ENCODE data around the gene KRT80. TPM values are rescaled to one million over a fixed set of nuclear protein-coding genes. Genes with fewer than 3 reads are reported as not detected.

The KRT80 gene
- total RNA-seq, 1 experiment from 2014 or later = 8.8 TPM

DNA sequence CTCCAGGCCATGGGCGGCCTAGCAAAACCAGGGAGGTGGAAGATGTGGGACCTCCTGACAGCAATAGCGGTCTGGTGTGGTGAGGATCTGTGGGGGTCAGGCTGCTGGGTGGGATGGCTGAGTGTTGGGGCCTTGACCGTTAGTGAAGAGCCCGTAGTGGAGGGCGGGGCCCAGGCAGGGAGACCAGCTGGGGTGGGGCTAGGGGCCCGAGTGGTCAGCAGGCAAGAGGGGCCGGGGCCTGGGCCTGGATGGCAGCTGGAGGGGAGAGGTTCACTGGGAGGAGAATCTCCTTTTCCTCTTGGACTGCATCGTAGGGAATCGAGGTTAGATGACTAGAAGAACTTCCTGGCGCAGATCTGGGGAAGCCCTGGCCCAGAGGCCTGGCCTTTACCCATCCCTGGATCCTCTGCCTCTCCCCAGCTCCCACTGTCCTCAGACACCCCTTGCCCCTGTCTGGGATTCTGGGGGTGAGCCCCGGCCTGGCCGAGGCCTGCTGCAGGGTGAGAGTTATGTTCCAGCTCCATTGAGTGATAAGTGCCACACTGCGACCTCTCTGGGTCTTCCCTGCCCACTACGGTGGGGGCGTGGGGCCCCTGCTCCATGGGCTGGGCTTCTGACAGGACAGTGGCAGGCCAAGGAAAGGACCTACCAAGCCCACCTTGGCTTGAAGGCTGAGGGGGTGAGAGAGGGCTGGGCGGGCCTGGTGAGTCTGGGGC, 47.1 kb downstream of the KRT80 start:
- intact Hi-C loops (cut with micrococcal nuclease) = loop anchor here (5.0 kb wide), 2 partner anchors 253 to 728 kb away; no protein-coding TSS in a partner anchor
- Histone ChIP-seq H3K79me2 (ENCODE audit: insufficient read depth, low read length) (peaks cover 15% of the 10 kb centered on the region; the same call in 1 of the 2 replicates), H4K20me1 (ENCODE audit: insufficient read depth) (no peaks in the 10 kb centered on the region), H3K27ac (ENCODE audit: low read depth, low read length) (peak overlapping the region; percentile 100), H3K9ac (ENCODE audit: low read length) (peak overlapping the region; percentile 91), H3K9me2 (ENCODE audit: insufficient read depth) (no peaks in the 10 kb centered on the region), H2AFZ (ENCODE audit: low read depth, low read length, poor library complexity, severe bottlenecking) (no peak overlapping the region), H3K27me3 (ENCODE audit: insufficient read depth, low read length) (no peaks in the 10 kb centered on the region), H3K4me1 (ENCODE audit: control insufficient read depth in 1 of 2, insufficient read depth in 2 of 2, low read length in 2 of 2) (peaks cover 64 to 86% of the 10 kb centered on the region in 2 experiments), H3K4me2 (ENCODE audit: low read length) (peak overlapping the region; percentile 87), H3K36me3 (ENCODE audit: control insufficient read depth in 1 of 2, insufficient read depth in 2 of 2, low read length in 2 of 2) (no peaks in the 10 kb centered on the region), H3K9me3 (ENCODE audit: control insufficient read depth in 1 of 2, insufficient read depth in 1 of 2, low read depth in 1 of 2, low read length in 2 of 2) (no peaks in the 10 kb centered on the region), H3K4me3 (replicated peaks in 1 of 2; ENCODE audit: low read depth in 1 of 2, low read length in 2 of 2) (no peak overlapping the region)
- ChIA-PET RAD21 (ENCODE audit: low non-redundant PET in 1 of 2, low total read pairs in 2 of 2, uncharacterized antibody in 2 of 2, unreplicated experiment in 2 of 2) (interaction anchor here in 1 of 2 experiments (1.8 kb wide), 1 partner anchor 726 kb away, joined by 6 read pairs; no protein-coding TSS in a partner anchor), CTCF (interaction anchor here (0.6 to 7.0 kb wide), 17 partner anchors 18 to 903 kb away, joined by 3 to 140 read pairs (median 5); no protein-coding TSS in a partner anchor), POLR2A (interaction anchor here (1.0 to 3.1 kb wide), 10 partner anchors 48 to 735 kb away, joined by 3 to 7 read pairs (median 3); no protein-coding TSS in a partner anchor)
- ATAC-seq (no peak), DNase-seq (ENCODE audit: low read depth, low spot score) (no peak)
- no TSS peak for BruUV-seq (replicated peaks)
- TF ChIP-seq FOSL1 (IDR thresholded peaks at IDR 0.05; ENCODE audit: low read depth) (no peak), ELF1 (IDR thresholded peaks at IDR 0.05; ENCODE audit: borderline replicate concordance, low read depth) (no peak), ZFX (IDR thresholded peaks at IDR 0.05) (peak; percentile 55), EZH2 (IDR thresholded peaks at IDR 0.05) (no peak), JUND (IDR thresholded peaks at IDR 0.05) (no peak), CEBPB (IDR thresholded peaks at IDR 0.05; ENCODE audit: low read depth) (no peak), EGR1 (IDR thresholded peaks at IDR 0.05; ENCODE audit: low read depth) (no peak), RAD21 (IDR thresholded peaks at IDR 0.05; ENCODE audit: low read depth) (no peak), EZH2phosphoT487 (IDR thresholded peaks at IDR 0.05; ENCODE audit: borderline replicate concordance) (no peak), POLR2A (IDR thresholded peaks at IDR 0.05; ENCODE audit: borderline replicate concordance, extremely low read depth, insufficient read depth, insufficient read length) (no peak), SRF (IDR thresholded peaks at IDR 0.05; ENCODE audit: low read depth) (no peak), POLR2AphosphoS5 (IDR thresholded peaks at IDR 0.05; ENCODE audit: low read depth, low read length) (peak; percentile 17; the same call in 1 of the 2 replicates)
- TF ChIP-seq, protein P1, sequence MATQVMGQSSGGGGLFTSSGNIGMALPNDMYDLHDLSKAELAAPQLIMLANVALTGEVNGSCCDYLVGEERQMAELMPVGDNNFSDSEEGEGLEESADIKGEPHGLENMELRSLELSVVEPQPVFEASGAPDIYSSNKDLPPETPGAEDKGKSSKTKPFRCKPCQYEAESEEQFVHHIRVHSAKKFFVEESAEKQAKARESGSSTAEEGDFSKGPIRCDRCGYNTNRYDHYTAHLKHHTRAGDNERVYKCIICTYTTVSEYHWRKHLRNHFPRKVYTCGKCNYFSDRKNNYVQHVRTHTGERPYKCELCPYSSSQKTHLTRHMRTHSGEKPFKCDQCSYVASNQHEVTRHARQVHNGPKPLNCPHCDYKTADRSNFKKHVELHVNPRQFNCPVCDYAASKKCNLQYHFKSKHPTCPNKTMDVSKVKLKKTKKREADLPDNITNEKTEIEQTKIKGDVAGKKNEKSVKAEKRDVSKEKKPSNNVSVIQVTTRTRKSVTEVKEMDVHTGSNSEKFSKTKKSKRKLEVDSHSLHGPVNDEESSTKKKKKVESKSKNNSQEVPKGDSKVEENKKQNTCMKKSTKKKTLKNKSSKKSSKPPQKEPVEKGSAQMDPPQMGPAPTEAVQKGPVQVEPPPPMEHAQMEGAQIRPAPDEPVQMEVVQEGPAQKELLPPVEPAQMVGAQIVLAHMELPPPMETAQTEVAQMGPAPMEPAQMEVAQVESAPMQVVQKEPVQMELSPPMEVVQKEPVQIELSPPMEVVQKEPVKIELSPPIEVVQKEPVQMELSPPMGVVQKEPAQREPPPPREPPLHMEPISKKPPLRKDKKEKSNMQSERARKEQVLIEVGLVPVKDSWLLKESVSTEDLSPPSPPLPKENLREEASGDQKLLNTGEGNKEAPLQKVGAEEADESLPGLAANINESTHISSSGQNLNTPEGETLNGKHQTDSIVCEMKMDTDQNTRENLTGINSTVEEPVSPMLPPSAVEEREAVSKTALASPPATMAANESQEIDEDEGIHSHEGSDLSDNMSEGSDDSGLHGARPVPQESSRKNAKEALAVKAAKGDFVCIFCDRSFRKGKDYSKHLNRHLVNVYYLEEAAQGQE (IDR thresholded peaks at IDR 0.05; ENCODE audit: low read depth) = no peak
- TF ChIP-seq, protein P2, sequence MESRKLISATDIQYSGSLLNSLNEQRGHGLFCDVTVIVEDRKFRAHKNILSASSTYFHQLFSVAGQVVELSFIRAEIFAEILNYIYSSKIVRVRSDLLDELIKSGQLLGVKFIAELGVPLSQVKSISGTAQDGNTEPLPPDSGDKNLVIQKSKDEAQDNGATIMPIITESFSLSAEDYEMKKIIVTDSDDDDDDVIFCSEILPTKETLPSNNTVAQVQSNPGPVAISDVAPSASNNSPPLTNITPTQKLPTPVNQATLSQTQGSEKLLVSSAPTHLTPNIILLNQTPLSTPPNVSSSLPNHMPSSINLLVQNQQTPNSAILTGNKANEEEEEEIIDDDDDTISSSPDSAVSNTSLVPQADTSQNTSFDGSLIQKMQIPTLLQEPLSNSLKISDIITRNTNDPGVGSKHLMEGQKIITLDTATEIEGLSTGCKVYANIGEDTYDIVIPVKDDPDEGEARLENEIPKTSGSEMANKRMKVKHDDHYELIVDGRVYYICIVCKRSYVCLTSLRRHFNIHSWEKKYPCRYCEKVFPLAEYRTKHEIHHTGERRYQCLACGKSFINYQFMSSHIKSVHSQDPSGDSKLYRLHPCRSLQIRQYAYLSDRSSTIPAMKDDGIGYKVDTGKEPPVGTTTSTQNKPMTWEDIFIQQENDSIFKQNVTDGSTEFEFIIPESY (IDR thresholded peaks at IDR 0.05; ENCODE audit: extremely low read depth, insufficient replicate concordance, low read length) = no peak
- TF ChIP-seq, protein P3, sequence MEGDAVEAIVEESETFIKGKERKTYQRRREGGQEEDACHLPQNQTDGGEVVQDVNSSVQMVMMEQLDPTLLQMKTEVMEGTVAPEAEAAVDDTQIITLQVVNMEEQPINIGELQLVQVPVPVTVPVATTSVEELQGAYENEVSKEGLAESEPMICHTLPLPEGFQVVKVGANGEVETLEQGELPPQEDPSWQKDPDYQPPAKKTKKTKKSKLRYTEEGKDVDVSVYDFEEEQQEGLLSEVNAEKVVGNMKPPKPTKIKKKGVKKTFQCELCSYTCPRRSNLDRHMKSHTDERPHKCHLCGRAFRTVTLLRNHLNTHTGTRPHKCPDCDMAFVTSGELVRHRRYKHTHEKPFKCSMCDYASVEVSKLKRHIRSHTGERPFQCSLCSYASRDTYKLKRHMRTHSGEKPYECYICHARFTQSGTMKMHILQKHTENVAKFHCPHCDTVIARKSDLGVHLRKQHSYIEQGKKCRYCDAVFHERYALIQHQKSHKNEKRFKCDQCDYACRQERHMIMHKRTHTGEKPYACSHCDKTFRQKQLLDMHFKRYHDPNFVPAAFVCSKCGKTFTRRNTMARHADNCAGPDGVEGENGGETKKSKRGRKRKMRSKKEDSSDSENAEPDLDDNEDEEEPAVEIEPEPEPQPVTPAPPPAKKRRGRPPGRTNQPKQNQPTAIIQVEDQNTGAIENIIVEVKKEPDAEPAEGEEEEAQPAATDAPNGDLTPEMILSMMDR (IDR thresholded peaks at IDR 0.05 in 2 of 3, conservative IDR thresholded peaks at IDR 0.05 in 1 of 3; ENCODE audit: borderline replicate concordance in 1 of 3, insufficient read depth in 1 of 3, low read depth in 2 of 3, low read length in 2 of 3) = no peak
